ENCODE measurements around the gene SCYL2. TPM values are rescaled to one million over a fixed set of nuclear protein-coding genes. Genes with fewer than 3 reads are reported as not detected.
A peak's percentile ranks its signal among the peaks of the same experiment; 100 is the strongest.
"Not testable (repeated sequence)": the region's sequence is repeated elsewhere in the genome, so short reads cannot be mapped to it uniquely, and the experiment has no call there.

SCYL2 gene, protein sequence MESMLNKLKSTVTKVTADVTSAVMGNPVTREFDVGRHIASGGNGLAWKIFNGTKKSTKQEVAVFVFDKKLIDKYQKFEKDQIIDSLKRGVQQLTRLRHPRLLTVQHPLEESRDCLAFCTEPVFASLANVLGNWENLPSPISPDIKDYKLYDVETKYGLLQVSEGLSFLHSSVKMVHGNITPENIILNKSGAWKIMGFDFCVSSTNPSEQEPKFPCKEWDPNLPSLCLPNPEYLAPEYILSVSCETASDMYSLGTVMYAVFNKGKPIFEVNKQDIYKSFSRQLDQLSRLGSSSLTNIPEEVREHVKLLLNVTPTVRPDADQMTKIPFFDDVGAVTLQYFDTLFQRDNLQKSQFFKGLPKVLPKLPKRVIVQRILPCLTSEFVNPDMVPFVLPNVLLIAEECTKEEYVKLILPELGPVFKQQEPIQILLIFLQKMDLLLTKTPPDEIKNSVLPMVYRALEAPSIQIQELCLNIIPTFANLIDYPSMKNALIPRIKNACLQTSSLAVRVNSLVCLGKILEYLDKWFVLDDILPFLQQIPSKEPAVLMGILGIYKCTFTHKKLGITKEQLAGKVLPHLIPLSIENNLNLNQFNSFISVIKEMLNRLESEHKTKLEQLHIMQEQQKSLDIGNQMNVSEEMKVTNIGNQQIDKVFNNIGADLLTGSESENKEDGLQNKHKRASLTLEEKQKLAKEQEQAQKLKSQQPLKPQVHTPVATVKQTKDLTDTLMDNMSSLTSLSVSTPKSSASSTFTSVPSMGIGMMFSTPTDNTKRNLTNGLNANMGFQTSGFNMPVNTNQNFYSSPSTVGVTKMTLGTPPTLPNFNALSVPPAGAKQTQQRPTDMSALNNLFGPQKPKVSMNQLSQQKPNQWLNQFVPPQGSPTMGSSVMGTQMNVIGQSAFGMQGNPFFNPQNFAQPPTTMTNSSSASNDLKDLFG
- total RNA-seq = 10 to 100 TPM; 26.7 to 27.1 TPM

DNA sequence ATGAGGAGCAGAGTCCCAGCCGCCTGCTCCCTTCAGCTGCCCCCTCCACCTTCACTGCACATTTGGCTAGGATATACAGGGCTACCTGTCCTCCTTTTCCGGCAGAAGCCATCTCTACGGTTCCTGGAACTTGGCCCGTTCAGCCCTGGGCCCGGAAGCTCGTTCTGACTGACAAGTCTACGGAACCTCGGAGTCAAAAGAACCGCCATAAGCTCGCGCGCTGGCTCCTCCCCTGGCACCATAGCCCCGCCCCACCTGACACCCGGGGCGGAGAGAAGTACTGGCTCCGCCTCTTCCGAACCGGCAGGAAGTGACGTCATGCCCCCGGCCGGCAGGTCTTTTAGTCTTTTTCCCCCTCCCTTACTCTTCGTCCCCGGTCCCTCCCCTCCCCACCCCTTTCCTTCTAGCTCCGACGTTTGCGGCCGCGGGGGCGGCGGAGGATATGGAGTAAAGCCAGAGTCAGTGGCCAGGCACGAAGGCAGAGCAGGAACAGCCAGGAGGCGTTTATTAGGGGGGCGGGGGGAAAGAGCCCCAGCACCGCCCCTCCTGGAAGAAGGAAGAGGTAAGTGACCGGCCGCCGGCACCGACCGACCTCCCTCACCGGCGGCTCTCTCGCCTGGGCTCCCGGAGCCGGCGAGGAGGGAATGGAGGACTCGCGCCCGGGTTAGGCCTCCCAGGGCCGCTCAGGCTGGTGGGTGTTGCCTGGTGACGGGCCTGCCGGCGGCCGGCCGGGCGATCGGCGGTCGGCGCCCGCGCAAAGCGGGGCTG lies at the start of gene SCYL2, which contains the start of gene DEPDC4:
Gene SCYL2 (plus strand): TSS at position 343 of the 768 bp plus-strand sequence. CDS start 15,794 bp downstream, outside the sequence.
Gene DEPDC4 (minus strand): TSS at position 245 of the 768 bp plus-strand sequence. CDS start 3 bp downstream, at position 242.
- Mint-ChIP-seq H3K27ac (peak within 1 kb of the TSS; percentile 99), H3K27me3 (no peaks in the 10 kb centered on the region), H3K4me3 (peak within 1 kb of the TSS; percentile 96), H3K4me1 (peaks cover 27% of the 10 kb centered on the region), H3K36me3 (peaks cover 4% of the 10 kb centered on the region), H3K9me3 (no peaks in the 10 kb centered on the region)
- DNase-seq = peak; percentile 91

DNA sequence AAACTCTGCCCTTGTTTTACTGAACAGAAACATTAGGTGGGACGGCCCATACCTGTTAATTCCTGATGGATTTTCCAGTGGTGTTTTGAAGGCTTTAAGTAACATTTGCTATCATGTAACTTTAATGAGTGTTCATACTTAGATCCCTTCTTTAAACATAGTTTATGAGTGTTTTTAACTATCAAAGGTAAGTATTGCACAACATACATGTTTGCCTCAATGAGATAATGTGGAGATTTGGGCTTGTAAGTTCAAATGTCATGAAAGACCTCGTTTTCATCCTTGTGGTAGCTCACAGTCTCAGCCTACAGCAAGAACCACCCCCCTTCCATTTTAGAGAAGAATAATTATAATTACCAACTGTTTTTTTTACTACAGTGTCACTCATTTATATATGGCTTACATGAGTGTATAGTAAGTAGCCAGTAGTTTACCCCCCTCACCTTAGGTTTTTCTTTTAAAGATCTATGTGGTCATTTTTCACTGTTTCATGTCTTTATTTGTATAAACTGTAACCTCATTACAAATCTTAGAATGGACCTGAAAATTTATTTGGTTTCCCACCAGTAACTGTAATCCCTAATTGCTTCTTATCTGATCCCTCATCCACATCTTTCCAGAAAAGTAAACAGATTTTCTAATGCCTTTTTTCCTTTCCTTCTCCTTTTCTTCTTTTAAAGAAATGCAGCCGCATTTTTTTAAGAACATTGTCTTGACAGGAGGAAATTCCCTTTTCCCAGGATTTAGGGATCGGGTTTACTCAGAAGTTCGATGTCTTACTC lies 47.5 kb upstream of the SCYL2 start:
- DNase-seq = no peak
- no peaks in the 10 kb centered on the region for H3K27me3 Mint-ChIP-seq
- H3K36me3 Mint-ChIP-seq = peaks cover 8% of the 10 kb centered on the region
- no peak overlapping the region for H3K4me3 Mint-ChIP-seq
- H3K9me3 Mint-ChIP-seq = no peaks in the 10 kb centered on the region
- H3K27ac Mint-ChIP-seq = no peak overlapping the region
- H3K4me1 Mint-ChIP-seq = no peaks in the 10 kb centered on the region

DNA sequence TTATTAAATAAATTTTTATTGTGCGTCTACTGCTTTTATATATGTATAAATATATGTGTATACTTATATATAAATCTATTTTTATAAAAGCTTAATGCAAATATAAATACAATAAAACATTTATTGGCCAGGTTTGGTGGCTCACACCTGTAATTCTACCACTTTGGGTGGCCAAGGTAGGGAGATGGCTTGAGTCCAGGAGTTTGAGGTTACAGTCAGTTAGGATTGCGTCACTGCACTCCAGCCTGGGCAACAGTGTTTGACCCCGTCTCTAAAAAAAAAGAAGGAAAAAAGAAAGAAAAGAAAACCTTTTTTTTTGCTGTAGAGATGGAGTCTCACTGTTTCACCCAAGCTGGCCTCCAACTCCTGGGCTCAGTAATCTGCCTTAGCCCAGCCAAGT lies 45.5 kb upstream of the SCYL2 start:
- Mint-ChIP-seq H3K27me3 (no peaks in the 10 kb centered on the region), H3K4me3 (no peak overlapping the region), H3K9me3 (no peaks in the 10 kb centered on the region), H3K36me3 (peaks cover 12% of the 10 kb centered on the region), H3K4me1 (no peaks in the 10 kb centered on the region), H3K27ac (no peak overlapping the region)
- DNase-seq = no peak

DNA sequence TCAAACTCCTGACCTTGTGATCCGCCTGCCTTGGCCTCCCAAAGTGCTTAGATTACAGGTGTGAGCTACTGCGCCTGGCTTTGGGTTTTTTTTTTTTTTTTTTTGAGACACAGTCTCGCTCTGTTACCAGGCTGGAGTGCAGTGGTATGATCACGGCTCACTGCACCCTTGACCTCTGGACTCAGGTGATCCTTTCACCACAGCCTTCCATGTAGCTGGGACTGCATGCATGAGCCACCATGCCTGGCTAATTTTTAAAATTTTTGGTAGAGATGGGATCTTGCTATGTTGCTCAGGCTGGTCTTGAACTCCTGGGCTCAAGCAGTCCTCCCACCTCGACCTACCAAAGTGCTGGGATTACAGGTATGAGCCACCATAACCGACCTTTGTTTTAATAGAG lies 44.8 kb upstream of the SCYL2 start:
- not testable (repeated sequence) for H3K4me1 Mint-ChIP-seq, H3K27me3 Mint-ChIP-seq, H3K4me3 Mint-ChIP-seq, H3K9me3 Mint-ChIP-seq, DNase-seq, H3K27ac Mint-ChIP-seq
- H3K36me3 Mint-ChIP-seq = peaks cover 11% of the 10 kb centered on the region

DNA sequence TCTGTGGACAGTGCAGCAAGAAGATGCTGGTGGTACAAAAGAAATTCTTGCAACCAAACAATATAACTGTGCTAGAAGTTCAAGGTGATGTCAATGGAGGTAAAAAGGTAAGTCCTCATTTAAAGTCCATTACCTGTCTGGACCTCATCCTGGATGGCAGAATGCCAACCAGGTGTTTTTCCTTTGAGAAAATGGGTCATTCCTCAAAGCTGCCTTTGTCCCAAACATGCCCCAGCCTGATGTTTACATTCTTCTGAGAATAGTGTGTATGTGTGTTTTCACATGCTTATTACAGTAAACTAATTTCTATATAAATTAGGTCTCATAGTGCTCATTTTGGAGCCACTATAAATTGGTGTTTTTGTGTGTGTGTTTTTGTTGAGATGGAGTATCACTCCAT lies 41.5 kb upstream of the SCYL2 start:
- Mint-ChIP-seq H3K4me1 (no peaks in the 10 kb centered on the region), H3K4me3 (no peak overlapping the region), H3K9me3 (no peaks in the 10 kb centered on the region), H3K36me3 (peaks cover 6% of the 10 kb centered on the region), H3K27ac (no peak overlapping the region), H3K27me3 (no peaks in the 10 kb centered on the region)
- DNase-seq = no peak

DNA sequence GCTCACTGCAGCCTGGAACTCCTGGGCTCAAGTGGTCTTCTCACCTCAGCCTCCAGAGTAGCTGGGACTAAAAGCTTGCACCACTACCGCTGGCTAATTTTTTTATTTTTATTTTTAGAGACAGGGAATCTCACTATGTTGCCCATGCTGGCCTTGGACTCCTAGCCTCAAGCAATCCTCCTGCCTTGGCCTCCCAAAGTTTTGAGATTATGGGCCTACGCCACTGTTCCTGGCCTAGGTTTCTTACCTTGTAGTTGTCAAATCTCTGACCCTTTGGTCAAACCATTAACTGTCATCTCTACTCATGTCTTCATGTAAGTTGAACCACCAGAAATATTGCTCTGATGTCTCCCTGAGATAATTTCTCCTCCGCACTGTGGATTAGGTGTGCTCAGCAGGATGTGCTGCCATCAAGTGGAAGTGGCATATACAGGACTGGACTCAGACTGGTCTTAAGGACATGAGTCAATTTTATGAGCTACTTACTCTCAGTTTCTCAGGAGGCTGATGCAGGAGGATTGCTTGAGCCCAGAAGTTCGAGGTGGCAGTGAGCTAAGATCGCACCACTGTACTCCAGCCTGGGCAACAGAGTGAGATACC lies 37.8 kb upstream of the SCYL2 start:
- Mint-ChIP-seq H3K9me3 (no peaks in the 10 kb centered on the region), H3K27ac (no peak overlapping the region), H3K36me3 (peaks cover 5% of the 10 kb centered on the region), H3K4me3 (no peak overlapping the region), H3K27me3 (no peaks in the 10 kb centered on the region), H3K4me1 (no peaks in the 10 kb centered on the region)
- no peak for DNase-seq

DNA sequence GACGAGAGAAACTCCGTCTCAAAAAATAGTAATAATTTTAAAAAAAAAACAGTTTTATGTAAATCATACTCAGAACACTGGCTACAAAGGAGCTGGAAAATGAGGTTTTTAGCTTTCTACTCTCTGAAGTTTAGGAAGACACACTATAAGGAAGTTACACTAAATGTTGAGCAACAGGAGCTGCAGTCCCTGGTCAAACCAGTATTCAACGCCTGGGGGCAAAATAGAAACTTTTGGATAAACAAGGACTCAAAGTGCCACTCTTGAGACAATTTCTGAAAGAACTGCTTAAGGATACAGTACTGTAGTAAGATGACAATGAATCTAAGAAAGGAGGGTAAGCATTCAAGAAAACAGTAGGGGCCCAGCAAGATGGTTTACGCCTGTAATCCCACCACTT lies 37.1 kb upstream of the SCYL2 start:
- Mint-ChIP-seq H3K36me3 (peaks cover 5% of the 10 kb centered on the region), H3K9me3 (no peaks in the 10 kb centered on the region), H3K27ac (no peak overlapping the region), H3K27me3 (no peaks in the 10 kb centered on the region), H3K4me1 (no peaks in the 10 kb centered on the region), H3K4me3 (no peak overlapping the region)
- no peak for DNase-seq

DNA sequence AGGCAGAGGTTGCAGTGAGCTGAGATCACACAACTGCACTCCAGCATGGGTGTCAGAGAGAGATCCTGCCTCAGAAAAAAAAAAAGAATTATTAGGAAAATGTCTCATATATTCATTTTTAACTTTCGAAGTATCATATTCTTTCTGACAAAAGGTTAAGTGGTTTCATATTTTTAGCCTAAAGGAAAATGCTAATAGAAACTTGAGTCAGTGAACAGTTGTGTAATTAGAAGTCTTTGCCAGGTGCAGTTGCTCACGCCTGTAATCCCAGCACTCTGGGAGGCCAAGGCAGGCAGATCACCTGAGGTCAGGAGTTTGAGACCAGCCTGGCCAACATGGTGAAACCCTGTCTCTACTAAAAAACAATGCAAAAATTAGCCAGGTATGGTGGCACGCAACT lies 35.1 kb upstream of the SCYL2 start:
- not testable (repeated sequence) for H3K9me3 Mint-ChIP-seq, H3K27me3 Mint-ChIP-seq, H3K36me3 Mint-ChIP-seq, H3K4me1 Mint-ChIP-seq, H3K4me3 Mint-ChIP-seq, DNase-seq, H3K27ac Mint-ChIP-seq

DNA sequence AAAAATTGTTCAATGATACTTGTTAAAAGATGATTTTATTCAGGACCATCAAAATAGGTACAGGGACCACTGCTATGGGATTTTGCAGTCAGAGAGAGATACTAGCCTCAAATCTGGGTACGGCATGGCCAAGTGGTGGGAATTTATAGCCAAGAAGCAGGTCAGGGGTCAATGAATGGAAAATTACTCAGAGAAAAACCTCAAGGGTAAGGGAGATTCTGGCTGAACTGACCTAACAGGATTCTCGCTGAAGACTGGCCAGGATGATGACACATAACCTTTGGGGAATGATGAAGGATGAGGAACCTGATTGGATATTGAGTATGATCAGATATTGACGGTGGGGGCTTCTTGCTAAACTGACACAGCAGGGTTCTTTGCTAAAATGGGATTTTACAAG lies 32.8 kb upstream of the SCYL2 start:
- Mint-ChIP-seq H3K4me1 (no peaks in the 10 kb centered on the region), H3K9me3 (no peaks in the 10 kb centered on the region)

DNA sequence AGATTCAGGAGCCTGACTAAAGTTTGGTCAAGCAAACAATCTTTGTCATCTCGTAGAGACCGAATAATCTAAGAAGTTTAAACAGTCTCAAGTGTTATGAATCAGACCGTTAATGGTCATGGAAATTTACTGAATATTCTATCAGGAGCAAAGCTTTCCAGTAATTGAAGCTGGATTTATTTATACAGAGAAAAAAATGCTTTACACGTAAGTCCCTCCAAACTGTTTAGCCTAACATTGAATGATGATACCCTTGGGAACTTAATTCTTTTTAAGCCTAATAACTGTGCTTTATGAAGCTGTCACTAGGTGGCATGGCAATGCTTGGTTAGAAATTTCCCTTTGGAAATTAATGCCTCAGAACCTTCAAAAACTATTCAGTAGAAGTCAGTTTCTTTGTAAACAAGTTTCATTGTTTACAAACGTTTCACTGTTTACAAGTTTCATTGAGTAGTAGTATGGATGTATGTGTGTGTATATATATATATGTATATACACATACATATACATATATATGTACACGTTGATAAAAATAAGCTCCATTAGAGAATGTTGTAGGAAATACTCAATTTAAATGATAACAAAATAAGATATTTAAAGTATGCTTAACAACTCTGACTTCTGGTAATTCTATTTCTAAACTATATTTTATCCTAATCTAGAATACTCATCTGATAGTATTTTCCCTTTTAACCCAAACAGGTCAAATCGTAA lies 32.2 kb upstream of the SCYL2 start:
- Mint-ChIP-seq H3K27me3 (no peaks in the 10 kb centered on the region), H3K36me3 (no peaks in the 10 kb centered on the region), H3K4me3 (no peak overlapping the region), H3K4me1 (no peaks in the 10 kb centered on the region), H3K27ac (no peak overlapping the region), H3K9me3 (no peaks in the 10 kb centered on the region)
- no peak for DNase-seq

More for the DNA sequence above, 32.8 kb upstream of the SCYL2 start:
- no peak overlapping the region for H3K4me3 Mint-ChIP-seq
- H3K27ac Mint-ChIP-seq = no peak overlapping the region
- H3K27me3 Mint-ChIP-seq = no peaks in the 10 kb centered on the region
- no peaks in the 10 kb centered on the region for H3K36me3 Mint-ChIP-seq
- no peak for DNase-seq

DNA sequence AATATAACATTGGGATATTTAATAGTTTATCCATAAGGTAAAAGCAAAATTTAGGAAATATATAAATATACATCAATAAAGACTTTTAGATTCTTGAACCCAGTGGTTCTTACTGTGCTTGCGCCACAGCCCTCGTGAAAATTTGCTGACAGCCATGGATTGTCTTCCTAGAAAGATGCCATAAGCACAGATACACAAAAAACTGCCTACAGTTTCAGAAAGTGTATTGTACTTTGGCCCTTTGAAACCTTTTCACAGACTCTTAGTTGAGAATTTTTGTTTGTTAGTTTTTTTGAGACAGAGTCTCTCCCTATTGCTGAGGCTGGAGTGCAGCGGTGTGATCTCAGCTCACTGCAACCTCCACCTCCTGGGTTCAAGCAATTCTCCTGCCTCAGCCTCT lies 28.2 kb upstream of the SCYL2 start:
- Mint-ChIP-seq H3K9me3 (no peaks in the 10 kb centered on the region), H3K4me1 (no peaks in the 10 kb centered on the region), H3K4me3 (no peak overlapping the region), H3K27ac (no peak overlapping the region), H3K36me3 (no peaks in the 10 kb centered on the region), H3K27me3 (no peaks in the 10 kb centered on the region)
- no peak for DNase-seq

DNA sequence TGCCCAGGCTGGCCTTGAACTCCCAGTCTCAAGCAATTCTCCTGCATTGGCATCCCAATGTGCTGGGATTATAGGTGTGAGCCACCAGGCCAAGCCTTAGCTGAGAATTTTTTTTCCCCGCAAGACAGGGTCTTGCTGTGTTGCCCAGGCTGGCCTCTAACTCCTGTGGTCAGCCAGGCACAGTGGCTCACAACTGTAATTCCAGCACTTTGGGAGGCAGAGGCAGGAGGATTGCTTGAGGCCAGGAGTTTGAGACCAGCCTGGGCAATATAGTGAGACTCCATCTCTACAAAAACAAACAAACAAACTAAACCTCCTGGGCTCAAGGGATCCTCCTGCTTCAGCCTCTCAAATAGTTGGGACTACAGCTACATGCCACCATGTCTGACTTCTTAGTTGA lies 27.4 kb upstream of the SCYL2 start:
- Mint-ChIP-seq H3K4me1 (no peaks in the 10 kb centered on the region), H3K27ac (no peak overlapping the region), H3K36me3 (no peaks in the 10 kb centered on the region), H3K9me3 (no peaks in the 10 kb centered on the region), H3K4me3 (no peak overlapping the region), H3K27me3 (no peaks in the 10 kb centered on the region)
- DNase-seq = no peak

DNA sequence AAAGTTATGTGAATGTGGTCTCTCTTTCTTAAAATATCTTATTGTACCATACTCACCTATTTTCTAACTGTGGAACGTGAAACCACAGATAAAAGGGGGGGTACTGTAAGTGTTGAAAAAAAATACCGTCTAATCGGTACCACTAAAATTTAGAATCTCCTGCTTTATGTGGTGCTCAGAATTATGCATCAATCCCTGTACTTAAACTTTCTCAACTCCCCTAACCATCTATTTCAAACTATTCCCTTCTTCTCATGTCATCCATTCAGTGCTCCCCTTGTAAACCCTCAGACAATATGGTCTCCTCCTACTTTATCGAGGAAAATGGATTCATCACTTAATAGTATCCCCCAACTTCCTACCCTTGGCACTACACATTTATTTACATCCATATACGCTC lies 23.8 kb upstream of the SCYL2 start:
- Mint-ChIP-seq H3K4me3 (no peak overlapping the region), H3K36me3 (no peaks in the 10 kb centered on the region), H3K27ac (no peak overlapping the region), H3K9me3 (no peaks in the 10 kb centered on the region), H3K4me1 (no peaks in the 10 kb centered on the region), H3K27me3 (no peaks in the 10 kb centered on the region)
- no peak for DNase-seq

Data from activated naive CD8-positive, alpha-beta T cell treated with anti-CD3 and anti-CD28 coated beads for 36 hours (primary cell).